Lower leg skin (tissue), 3 donors: ENCODE results near the gene STX10.

Source experiments
- CTCF ChIP-seq, 3 donors: fragments of 450-650 bp; IDR thresholded peaks; one replicate each; pipeline ENCODE4 v1.5.1; 2016; ENCODE audit warnings: antibody characterized with exemption in 3 of 3, mild to moderate bottlenecking in 3 of 3, moderate library complexity in 2 of 3
- POLR2A ChIP-seq, 2 donors: fragments of 450-650 bp; IDR thresholded peaks; one replicate each; pipeline ENCODE4 v1.6.1; 2016 to 2017; ENCODE audit warnings: antibody characterized with exemption in 2 of 2, mild to moderate bottlenecking in 1 of 2, moderate library complexity in 1 of 2

DNA sequence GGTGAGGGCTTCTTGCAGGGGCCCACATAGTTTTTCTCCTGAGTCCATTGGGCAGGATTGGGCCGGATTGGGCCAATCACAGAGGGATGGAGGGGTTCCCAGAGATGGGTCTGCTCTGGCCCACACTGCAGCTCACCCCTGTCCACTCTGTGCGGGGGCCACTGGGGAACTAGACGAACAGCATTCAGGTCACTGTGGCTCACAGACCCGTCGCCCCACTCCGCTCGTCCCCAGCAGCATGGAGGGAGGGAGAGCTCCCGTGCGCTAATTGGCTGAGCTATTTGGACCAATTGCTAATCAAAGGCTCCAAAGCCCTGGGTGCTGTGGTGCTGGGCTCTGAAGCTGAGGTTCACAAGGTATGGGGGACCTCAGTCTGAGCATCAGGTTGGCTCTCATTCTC is 20.8 kb downstream of the STX10 start:
- no peak for TF ChIP-seq POLR2A (IDR thresholded peaks at IDR 0.05)
- TF ChIP-seq CTCF (IDR thresholded peaks at IDR 0.05) = no peak
